Heart left ventricle (tissue), 13 donors: ENCODE results near the gene MAGI1.

Source experiments
- POLR2A ChIP-seq, 2 donors: fragments of 450-650 bp; IDR thresholded peaks; one replicate each; pipeline ENCODE4 v1.6.1; 2017; ENCODE audit warnings: antibody characterized with exemption in 2 of 2, mild to moderate bottlenecking in 2 of 2, moderate library complexity in 2 of 2
- TF ChIP-seq, protein P1 (sequence below), 12 donors: fragments of 200-600 bp; sonication (generic) in 4 of 12; IDR thresholded peaks; one replicate each; pipeline versions ENCODE4 v1.5.0 to v1.8.0; 2018 to 2022; ENCODE audit warnings: antibody characterized with exemption in 12 of 12, mild to moderate bottlenecking in 5 of 12
- donor health status: ischemic (EF 13 %, LVEDD 7.1; RV severe dilation, severe dysfunction).
- donor health status: DM: no; HTN: yes; CAD: no.
- donor health status: DM: no; HTN: no; CAD: no.
- donor health status: ischemic (EF 25% LVEDD 6.9; RV normal size, moderate dysfunction).
- donor health status: ischemic (EF 25% LVEDD 5.7; RV mildly dilated, moderate dysfunction).
- donor health status: ischemic (EF 35%, LVEDD 5.7; RV mildly dilated, moderate dysfunction).
- donor health status: nonischemic (EF 11% LVEDD 7.7; RV severe dilation, severe dysfunction).
- donor health status: DM: yes; HTN: yes; CAD: no.
- donor health status: PGD.
- donor health status: ischemic (EF 29% LVEDD 5.4; RV normal size, mild dysfunction).
- donor health status: nonischemic (EF 23%, LVEDD 6.1; RV moderate dilation, normal function).

DNA sequence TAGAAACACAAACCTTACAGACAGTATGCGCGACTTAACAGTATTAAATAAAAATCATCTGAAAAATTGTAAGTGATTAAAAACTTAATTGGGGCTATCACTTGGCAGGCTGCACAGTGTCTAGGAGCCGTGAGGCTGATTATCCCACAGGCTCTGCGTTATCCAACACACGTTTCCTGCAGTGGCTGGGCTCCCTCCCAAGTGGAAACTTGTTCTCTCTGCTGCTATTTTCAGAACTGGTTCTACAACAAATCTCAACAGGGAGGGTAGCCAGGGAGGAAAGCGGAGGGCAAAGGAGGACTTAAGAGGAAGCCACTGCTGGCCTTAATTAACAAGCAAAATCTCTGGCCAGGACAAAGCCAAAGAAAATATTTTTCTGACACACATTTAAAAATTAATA, 555.2 kb downstream of the MAGI1 start:
- TF ChIP-seq, protein P1, sequence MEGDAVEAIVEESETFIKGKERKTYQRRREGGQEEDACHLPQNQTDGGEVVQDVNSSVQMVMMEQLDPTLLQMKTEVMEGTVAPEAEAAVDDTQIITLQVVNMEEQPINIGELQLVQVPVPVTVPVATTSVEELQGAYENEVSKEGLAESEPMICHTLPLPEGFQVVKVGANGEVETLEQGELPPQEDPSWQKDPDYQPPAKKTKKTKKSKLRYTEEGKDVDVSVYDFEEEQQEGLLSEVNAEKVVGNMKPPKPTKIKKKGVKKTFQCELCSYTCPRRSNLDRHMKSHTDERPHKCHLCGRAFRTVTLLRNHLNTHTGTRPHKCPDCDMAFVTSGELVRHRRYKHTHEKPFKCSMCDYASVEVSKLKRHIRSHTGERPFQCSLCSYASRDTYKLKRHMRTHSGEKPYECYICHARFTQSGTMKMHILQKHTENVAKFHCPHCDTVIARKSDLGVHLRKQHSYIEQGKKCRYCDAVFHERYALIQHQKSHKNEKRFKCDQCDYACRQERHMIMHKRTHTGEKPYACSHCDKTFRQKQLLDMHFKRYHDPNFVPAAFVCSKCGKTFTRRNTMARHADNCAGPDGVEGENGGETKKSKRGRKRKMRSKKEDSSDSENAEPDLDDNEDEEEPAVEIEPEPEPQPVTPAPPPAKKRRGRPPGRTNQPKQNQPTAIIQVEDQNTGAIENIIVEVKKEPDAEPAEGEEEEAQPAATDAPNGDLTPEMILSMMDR (IDR thresholded peaks at IDR 0.05): no peak
- TF ChIP-seq POLR2A (IDR thresholded peaks at IDR 0.05): no peak
